NOMO-1 (cell line): Measurements from ENCODE around the gene NCEH1.
"Not testable (repeated sequence)": the region's sequence is repeated elsewhere in the genome, so short reads cannot be mapped to it uniquely, and the experiment has no call there.

ENCODE experiments used
- DNase-seq, 2 experiments: peaks; one replicate each; lab custom pipeline; 2025; ENCODE audit not compliant: unreplicated experiment in 2 of 2; lab: John Stamatoyannopoulos, UW

The NCEH1 gene

GRCh38 chr3:172616031-172616461, 94.8 kb downstream of the NCEH1 start:
- DNase-seq, result peak in 1 of 2 experiments; percentile 12

DNA sequence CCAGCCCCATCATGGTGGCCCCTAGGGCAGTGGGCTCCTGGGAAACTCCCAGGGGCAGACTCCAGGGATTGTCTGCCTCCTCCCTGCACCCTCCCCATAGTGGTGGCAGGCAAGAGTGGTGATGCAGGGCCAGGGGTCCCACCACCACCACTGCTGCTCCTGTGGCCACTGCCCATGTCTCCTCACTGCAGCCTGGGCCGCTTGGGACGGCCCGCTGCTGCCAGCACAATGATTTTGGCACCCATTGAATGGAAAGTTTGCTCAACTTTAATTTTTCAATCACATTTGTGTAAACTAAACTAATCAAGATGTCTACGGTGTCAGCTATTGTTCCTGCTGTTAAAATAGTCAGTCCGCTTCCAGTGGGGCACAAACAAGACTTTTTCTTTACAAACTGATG, 95.6 kb downstream of the NCEH1 start:
- no peak for DNase-seq

DNA sequence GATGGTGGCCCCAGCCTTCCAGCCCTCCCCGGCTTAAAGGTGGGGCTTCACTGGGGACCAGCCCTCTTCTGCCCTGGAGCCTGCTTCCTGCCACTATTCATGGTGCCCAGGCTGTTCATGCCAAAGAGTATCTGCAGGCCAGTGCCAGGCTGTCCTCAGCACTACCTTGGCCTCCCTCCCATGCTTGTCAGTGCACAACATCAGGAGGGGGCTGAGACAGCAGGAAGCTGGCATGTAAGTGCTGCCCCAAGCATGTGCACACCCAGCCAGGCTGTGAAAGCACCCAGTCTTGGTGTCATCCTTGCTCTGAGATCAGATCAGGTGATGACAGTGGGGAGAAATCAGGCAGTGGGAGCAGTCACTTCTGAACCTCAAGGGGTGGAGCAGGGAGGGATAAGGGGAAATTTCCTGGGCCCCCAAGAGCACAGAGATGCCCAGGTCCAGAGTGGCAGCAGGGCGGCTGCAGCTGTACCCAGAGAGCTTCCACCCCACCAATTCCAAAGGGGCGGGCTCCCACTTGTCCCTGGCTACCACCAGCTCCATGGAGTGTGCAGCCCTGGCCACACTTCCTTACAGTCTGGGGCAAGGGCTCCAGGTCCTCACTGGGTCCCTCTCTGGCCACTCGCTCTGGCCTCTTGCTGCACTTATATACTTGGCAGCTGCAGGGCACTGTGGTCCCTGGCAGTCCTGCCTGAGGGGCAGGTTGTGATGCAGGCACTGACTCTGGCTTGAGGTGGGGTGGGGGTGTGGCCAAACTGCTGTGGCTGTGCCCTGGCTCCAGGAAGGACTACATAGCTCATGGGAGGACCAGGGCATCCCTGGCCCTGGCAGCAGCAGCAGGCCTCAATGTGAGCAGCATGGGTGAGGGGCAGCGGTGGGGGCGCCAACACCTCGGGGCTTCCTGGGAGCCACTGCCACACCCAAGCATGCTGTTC, 96.3 kb downstream of the NCEH1 start:
- DNase-seq, result no peak

GRCh38 chr3:172613845-172614244, 97.0 kb downstream of the NCEH1 start:
- DNase-seq, result no peak

GRCh38 chr3:172612871-172613678, 97.8 kb downstream of the NCEH1 start:
- no peak for DNase-seq

DNA sequence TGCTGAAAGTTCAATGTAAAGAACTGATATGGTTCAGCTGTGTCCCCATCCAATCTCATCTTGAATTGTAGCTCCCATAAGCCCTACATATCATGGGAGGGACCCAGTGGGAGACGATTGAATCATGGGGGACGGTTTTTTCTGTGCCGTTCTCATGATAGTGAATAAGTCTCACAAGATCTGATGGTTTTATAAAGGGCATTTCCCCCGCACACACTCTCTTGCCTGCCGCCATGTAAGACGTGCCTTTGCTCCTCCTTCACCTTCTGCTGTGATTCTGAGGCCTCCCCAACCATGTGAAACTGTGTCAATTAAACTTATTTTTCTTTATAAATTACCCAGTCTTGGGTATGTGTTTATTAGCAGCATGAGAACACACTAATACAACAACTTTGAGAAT, 101.1 kb downstream of the NCEH1 start:
- no peak for DNase-seq

DNA sequence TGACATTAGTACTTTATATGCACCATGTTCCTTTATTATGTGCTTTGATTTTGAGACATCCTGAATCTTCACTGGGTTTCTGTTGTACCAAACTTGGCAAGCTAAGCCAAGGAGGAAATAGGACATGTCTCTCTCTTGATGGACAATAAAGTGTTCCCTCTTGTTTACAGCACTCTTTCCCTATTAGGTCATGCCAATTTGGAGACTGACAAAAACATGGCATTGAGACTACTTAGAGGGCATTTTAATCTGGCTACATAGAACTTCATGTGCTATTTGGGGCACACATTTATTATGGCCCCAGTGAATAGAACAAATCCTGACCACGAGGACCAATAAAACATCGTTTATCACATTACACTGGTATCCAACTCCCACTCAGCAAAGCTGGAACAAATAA, 102.3 kb downstream of the NCEH1 start:
- DNase-seq, result no peak

GRCh38 chr3:172607305-172608121, 103.4 kb downstream of the NCEH1 start:
- no peak for DNase-seq

DNA sequence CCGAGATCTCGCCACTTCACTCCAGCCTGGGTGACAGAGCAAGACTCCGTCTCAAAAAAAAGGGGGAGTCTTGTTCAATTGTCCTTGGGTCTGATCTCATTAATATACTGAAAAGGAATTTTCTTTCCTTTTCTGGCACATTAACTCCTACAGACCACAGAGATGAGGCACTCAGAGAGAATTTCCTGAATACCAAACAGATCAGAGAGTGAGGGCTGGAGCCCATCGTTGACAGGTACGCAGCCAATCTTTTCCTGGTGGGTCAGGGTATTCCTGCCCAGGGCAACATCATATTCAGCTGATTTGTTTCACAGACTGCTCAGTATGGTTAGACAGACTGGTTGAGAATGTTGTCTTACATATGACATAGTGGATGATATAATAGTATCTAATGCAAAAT, 104.8 kb downstream of the NCEH1 start:
- DNase-seq, result no peak

DNA sequence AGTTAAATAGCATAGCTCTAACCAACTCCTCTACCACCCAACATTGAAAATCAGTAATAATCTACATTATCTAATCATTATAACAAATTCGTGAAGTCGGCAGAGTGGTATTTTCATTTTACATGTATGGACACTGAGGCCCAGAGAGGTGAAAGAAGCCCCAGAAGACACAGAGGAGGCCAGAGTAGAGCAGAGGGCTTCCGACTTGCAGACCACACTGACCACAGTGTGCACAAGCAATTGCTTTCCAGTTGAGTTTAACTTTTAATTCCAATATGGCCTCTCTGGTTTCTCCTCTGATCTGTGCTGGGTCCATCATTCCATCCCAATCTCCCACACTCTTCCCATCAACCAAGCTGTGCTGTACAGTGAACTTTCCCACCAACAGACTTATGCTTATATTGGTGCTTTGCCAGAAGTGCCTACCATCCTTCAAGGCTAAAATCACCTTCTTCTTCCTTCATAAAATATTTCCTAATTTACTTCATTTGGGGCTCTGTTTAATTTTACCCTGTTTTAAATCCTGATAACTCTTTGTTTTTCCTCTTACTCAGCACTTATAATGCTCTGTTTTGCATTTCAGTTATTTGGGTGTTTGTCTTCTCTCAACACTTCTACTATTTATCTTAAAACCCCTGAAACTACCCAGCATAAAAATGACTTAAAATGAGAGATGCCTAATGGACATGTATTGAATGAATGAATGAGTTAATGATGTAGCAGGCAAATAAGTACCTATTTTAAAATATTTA, 105.8 kb downstream of the NCEH1 start:
- no peak for DNase-seq

- no peak for DNase-seq
These were observed 109.6 kb downstream of the NCEH1 start for GRCh38 chr3:172601066-172601832.

DNA sequence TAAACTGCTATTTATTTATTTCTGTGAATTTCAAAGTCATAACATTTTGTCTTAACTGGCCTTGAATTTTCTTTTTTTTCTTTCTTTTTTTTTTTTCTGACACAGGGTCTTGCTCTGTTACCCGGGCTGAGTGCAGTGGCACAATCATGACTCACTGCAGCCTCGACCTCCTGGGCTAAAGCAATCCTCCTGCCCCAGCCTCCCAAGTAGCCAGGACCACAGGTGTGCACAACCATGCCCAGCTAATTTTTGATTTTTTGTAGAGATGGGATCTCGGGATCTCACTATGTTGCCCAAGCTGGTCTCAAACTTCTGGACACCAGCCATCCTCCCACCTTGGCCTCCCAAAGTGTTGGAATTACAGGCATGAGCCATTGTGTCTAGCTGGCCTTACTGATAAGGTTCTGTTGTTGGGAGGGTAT, 110.2 kb downstream of the NCEH1 start:
- no peak for DNase-seq

- DNase-seq, result no peak
These were observed 112.0 kb downstream of the NCEH1 start for GRCh38 chr3:172598904-172599303.

DNA sequence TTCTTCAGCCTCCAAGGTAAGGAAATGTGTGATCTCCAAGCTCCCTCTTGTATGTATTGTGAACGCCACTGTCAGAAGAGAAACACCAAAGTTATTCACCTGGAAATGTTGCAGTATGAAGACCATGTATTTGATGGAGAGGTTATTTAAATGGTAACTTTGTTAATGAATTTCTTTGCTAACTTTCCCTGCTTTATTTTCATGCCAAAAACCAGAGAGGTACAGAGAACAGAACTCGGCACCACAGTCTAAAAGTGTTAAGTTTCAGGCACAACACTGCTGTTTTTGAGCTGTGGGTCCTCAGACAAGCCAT, 114.5 kb downstream of the NCEH1 start:
- no peak for DNase-seq

DNA sequence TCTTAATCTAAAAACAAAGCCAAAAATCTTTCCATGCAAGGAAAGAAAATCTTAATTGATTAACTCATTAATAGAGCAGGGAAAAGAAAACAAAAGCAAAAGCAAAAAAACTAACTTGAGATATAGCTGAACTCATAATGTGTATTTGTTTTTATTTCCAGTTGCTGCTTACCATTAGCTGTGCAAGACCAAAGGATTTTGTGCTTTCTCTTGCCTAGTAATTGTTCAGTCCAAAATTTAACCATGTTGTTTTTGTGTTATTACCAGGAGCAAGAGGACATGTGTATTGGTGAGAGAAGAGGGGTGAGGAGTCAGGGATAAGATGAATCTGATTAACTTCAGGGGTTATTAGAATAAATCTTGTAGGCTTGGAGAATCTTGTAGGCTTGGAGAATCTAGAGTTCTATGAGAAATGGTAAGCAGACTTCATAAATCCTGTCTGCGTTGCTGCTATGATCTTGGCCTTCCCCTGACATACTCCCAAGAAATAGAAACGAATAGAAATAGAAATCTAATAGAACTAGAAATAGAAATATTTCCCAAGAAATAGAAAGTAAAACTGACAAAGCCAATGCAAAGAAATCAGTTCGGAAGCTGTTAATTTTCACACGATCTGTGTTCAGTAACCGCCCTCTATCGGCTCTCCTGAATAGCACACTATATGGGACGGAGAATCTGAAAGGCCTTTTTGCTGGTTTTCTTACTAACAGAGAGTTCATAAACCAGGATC, 115.0 kb downstream of the NCEH1 start:
- peak; percentile 76 to 94 for DNase-seq

- DNase-seq, result not testable (repeated sequence)
These were observed 115.8 kb downstream of the NCEH1 start for GRCh38 chr3:172594900-172595663.

DNA sequence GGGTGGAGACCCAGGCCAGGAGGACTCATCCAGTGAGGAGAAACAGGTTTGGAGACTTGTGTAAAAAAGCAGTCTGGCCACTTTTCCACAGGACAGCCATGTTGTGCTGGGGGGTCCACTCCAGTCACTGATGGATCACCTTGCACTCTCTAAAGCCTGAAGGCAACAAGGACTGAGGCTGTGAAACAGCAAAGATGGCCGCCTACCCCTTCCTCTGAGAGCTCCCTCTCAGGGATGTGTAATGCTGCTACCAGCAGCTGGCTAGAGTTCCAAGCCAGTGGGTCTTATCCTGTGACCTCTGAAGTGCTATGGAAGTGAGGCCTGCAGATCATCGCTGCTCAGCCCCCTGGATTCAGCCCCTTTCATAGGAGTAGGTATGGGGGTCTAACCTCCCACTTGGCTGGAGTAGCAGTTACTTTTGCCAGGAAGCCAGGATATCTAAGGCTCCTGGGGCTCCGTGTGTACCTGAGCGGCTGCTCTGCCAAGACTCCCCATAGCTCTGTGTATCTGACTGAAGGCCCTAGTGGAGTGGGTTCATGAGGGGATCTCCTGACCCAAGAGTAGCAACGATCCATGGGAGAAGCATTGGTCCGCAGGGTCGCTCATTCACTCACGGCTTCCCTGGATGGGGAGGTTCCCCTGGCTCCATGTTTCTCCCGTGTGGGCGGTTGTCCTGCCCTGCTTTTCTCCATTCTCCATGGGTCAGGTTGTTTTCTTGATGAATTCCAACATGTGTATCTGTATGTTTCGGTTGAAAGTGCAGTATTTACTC, 117.8 kb downstream of the NCEH1 start:
- no peak for DNase-seq
